ENCODE data around the gene CPNE7. TPM values are rescaled to one million over a fixed set of nuclear protein-coding genes. Genes with fewer than 3 reads are reported as not detected.

The CPNE7 gene
- total and polyA plus RNA-seq, 2 experiments from 2014 or later: 8.7 to 24.8 TPM

DNA sequence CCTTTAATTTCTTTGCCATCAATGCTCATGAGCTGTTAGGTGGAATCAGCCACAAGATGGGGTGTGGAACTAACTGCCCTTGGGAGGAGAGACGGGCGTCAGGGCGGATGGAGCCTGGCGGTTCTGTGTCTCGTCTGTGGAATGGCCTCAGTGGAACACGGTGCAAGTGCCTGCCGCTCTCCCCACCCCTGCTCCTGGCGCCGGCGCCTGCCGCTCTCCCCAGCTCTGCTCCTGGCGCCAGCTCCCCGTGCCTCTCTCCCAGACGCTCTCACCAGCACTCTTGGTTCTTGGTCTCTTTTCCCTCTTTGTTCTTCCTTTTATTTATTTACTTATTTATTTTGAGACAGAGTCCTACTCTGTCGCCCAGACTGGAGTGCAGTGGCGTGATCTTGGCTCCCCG, 28.3 kb upstream of the CPNE7 start:
- H3K9me3 ChIP-seq (ENCODE audit: low read depth): no peaks in the 10 kb centered on the region
- no peaks in the 10 kb centered on the region for H4K20me1 ChIP-seq (ENCODE audit: insufficient read depth, poor library complexity, severe bottlenecking)
- H3K4me2 ChIP-seq: no peak overlapping the region
- H3K27me3 ChIP-seq: no peaks in the 10 kb centered on the region
- TF ChIP-seq EZH2 (IDR thresholded peaks at IDR 0.05; ENCODE audit: borderline replicate concordance) (no peak), EZH2phosphoT487 (IDR thresholded peaks at IDR 0.05; ENCODE audit: low read depth, severe bottlenecking, unreplicated experiment) (no peak)
- TF ChIP-seq, protein P1, sequence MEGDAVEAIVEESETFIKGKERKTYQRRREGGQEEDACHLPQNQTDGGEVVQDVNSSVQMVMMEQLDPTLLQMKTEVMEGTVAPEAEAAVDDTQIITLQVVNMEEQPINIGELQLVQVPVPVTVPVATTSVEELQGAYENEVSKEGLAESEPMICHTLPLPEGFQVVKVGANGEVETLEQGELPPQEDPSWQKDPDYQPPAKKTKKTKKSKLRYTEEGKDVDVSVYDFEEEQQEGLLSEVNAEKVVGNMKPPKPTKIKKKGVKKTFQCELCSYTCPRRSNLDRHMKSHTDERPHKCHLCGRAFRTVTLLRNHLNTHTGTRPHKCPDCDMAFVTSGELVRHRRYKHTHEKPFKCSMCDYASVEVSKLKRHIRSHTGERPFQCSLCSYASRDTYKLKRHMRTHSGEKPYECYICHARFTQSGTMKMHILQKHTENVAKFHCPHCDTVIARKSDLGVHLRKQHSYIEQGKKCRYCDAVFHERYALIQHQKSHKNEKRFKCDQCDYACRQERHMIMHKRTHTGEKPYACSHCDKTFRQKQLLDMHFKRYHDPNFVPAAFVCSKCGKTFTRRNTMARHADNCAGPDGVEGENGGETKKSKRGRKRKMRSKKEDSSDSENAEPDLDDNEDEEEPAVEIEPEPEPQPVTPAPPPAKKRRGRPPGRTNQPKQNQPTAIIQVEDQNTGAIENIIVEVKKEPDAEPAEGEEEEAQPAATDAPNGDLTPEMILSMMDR (IDR thresholded peaks at IDR 0.05; ENCODE audit: poor library complexity): no peak
- H3K9me2 ChIP-seq (replicated peaks; ENCODE audit: insufficient read depth): no peaks in the 10 kb centered on the region
- H3K27ac ChIP-seq: no peak overlapping the region
- H3K79me2 ChIP-seq: no peaks in the 10 kb centered on the region
- DNase-seq (ENCODE audit: low spot score): no peak
- H3K4me3 ChIP-seq: no peak overlapping the region
- no peak overlapping the region for H2AFZ ChIP-seq
- no peaks in the 10 kb centered on the region for H3K36me3 ChIP-seq (replicated peaks; ENCODE audit: insufficient read depth, low read depth)
- 98% methylated on average over 17 of the region's 17 CpGs for WGBS (ENCODE audit: low lambda C conversion rate, missing lambda C conversion rate)
- H3K4me1 ChIP-seq (ENCODE audit: insufficient read depth): peaks cover 7% of the 10 kb centered on the region

GRCh38 chr16:89547860-89548259, 27.7 kb upstream of the CPNE7 start:
- TF ChIP-seq, protein P1 (IDR thresholded peaks at IDR 0.05; ENCODE audit: poor library complexity): no peak
- TF ChIP-seq EZH2phosphoT487 (IDR thresholded peaks at IDR 0.05; ENCODE audit: low read depth, severe bottlenecking, unreplicated experiment): no peak
- TF ChIP-seq EZH2 (IDR thresholded peaks at IDR 0.05; ENCODE audit: borderline replicate concordance): no peak
- Histone ChIP-seq H2AFZ (no peak overlapping the region), H3K79me2 (no peaks in the 10 kb centered on the region), H3K27ac (no peak overlapping the region), H3K27me3 (no peaks in the 10 kb centered on the region), H3K9me3 (ENCODE audit: low read depth) (no peaks in the 10 kb centered on the region), H3K4me1 (ENCODE audit: insufficient read depth) (peaks cover 7% of the 10 kb centered on the region), H3K36me3 (replicated peaks; ENCODE audit: insufficient read depth, low read depth) (no peaks in the 10 kb centered on the region), H3K4me3 (no peak overlapping the region), H4K20me1 (ENCODE audit: insufficient read depth, poor library complexity, severe bottlenecking) (no peaks in the 10 kb centered on the region), H3K4me2 (no peak overlapping the region), H3K9me2 (replicated peaks; ENCODE audit: insufficient read depth) (no peaks in the 10 kb centered on the region)
- no peak for DNase-seq (ENCODE audit: low spot score)
- WGBS (ENCODE audit: low lambda C conversion rate, missing lambda C conversion rate): 98% methylated on average over 20 of the region's 20 CpGs

GRCh38 chr16:89548344-89549006, 27.1 kb upstream of the CPNE7 start:
- Histone ChIP-seq H3K79me2 (no peaks in the 10 kb centered on the region), H3K4me2 (no peak overlapping the region), H3K27me3 (no peaks in the 10 kb centered on the region), H3K36me3 (replicated peaks; ENCODE audit: insufficient read depth, low read depth) (no peaks in the 10 kb centered on the region), H3K4me3 (no peak overlapping the region), H3K9me3 (ENCODE audit: low read depth) (no peaks in the 10 kb centered on the region), H2AFZ (no peak overlapping the region), H3K27ac (no peak overlapping the region), H3K4me1 (ENCODE audit: insufficient read depth) (peaks cover 7% of the 10 kb centered on the region), H3K9me2 (replicated peaks; ENCODE audit: insufficient read depth) (no peaks in the 10 kb centered on the region), H4K20me1 (ENCODE audit: insufficient read depth, poor library complexity, severe bottlenecking) (no peaks in the 10 kb centered on the region)
- TF ChIP-seq EZH2 (IDR thresholded peaks at IDR 0.05; ENCODE audit: borderline replicate concordance) (no peak), EZH2phosphoT487 (IDR thresholded peaks at IDR 0.05; ENCODE audit: low read depth, severe bottlenecking, unreplicated experiment) (no peak)
- TF ChIP-seq, protein P1 (IDR thresholded peaks at IDR 0.05; ENCODE audit: poor library complexity): no peak
- DNase-seq (ENCODE audit: low spot score): no peak
- 94% methylated on average over 28 of the region's 28 CpGs for WGBS (ENCODE audit: low lambda C conversion rate, missing lambda C conversion rate)
